Measurements from ENCODE around the gene ZNF778.
"Not testable (repeated sequence)": the region's sequence is repeated elsewhere in the genome, so short reads cannot be mapped to it uniquely, and the experiment has no call there.

Gene ZNF778

GRCh38 chr16:89257757-89258465 is 40.4 kb downstream of the ZNF778 start:
- DNase-seq: no peak

GRCh38 chr16:89259901-89260300 is 42.4 kb downstream of the ZNF778 start:
- not testable (repeated sequence) for DNase-seq

GRCh38 chr16:89261691-89262563 is 44.4 kb downstream of the ZNF778 start:
- no peak for DNase-seq

- DNase-seq: no peak
Measured at GRCh38 chr16:89264800-89265550, 47.5 kb downstream of the ZNF778 start.

GRCh38 chr16:89265647-89266046 is 48.1 kb downstream of the ZNF778 start:
- DNase-seq: no peak

- no peak for DNase-seq
Measured at GRCh38 chr16:89266521-89267134, 49.1 kb downstream of the ZNF778 start.

GRCh38 chr16:89267746-89268145 is 50.2 kb downstream of the ZNF778 start:
- DNase-seq: not testable (repeated sequence)

- no peak for DNase-seq
Measured at GRCh38 chr16:89268585-89268984, 51.1 kb downstream of the ZNF778 start.

- no peak for DNase-seq
Measured at GRCh38 chr16:89268987-89269735, 51.7 kb downstream of the ZNF778 start.

GRCh38 chr16:89269805-89270665 is 52.5 kb downstream of the ZNF778 start:
- no peak for DNase-seq

- no peak for DNase-seq
Measured at GRCh38 chr16:89270666-89271345, 53.3 kb downstream of the ZNF778 start.

- no peak for DNase-seq
Measured at GRCh38 chr16:89272631-89273030, 55.1 kb downstream of the ZNF778 start.

GRCh38 chr16:89273741-89274472 is 56.4 kb downstream of the ZNF778 start:
- DNase-seq: no peak

GRCh38 chr16:89274561-89275283 is 57.2 kb downstream of the ZNF778 start:
- DNase-seq: no peak

- no peak for DNase-seq
Measured at GRCh38 chr16:89275284-89275584, 57.7 kb downstream of the ZNF778 start.

- no peak for DNase-seq
Measured at GRCh38 chr16:89275837-89276720, 58.6 kb downstream of the ZNF778 start.

GRCh38 chr16:89277049-89277448 is 59.5 kb downstream of the ZNF778 start:
- DNase-seq: no peak

- DNase-seq: no peak
Measured at GRCh38 chr16:89277641-89278341, 60.3 kb downstream of the ZNF778 start.
